ENCODE data around the gene PERM1.

DNA sequence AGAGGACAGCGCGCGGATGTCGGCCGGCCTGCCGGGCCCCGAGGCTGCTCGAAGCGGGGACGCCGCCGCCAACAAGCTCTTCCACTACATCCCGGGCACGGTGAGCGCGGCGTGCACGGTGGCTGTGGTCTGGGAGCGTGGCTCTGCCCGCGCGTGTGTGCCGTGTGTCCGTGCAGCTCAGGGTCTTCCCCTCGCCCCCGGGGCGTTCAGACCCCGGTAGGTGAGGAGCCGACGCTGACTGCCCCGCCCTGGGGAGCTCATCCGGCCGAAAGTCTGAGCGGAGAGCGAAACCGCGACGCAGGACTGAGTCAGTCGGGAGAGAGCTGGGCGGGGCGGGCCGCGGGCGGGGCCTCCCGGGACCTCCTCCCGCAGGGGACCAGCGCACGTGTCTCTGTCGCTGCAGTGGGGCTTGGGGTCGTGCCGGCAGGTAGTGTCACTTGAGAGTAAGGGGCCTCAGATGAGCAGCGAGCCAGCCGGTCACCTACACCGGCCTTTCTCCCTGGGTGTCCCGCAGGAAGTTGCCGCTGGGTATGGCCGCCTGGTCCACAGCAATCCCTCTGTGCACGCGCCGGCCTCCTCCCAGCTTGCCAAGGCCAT is 15.1 kb downstream of the PERM1 start:
- TF ChIP-seq, protein P1, sequence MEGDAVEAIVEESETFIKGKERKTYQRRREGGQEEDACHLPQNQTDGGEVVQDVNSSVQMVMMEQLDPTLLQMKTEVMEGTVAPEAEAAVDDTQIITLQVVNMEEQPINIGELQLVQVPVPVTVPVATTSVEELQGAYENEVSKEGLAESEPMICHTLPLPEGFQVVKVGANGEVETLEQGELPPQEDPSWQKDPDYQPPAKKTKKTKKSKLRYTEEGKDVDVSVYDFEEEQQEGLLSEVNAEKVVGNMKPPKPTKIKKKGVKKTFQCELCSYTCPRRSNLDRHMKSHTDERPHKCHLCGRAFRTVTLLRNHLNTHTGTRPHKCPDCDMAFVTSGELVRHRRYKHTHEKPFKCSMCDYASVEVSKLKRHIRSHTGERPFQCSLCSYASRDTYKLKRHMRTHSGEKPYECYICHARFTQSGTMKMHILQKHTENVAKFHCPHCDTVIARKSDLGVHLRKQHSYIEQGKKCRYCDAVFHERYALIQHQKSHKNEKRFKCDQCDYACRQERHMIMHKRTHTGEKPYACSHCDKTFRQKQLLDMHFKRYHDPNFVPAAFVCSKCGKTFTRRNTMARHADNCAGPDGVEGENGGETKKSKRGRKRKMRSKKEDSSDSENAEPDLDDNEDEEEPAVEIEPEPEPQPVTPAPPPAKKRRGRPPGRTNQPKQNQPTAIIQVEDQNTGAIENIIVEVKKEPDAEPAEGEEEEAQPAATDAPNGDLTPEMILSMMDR (IDR thresholded peaks at IDR 0.05), result no peak
- TF ChIP-seq, protein P2, sequence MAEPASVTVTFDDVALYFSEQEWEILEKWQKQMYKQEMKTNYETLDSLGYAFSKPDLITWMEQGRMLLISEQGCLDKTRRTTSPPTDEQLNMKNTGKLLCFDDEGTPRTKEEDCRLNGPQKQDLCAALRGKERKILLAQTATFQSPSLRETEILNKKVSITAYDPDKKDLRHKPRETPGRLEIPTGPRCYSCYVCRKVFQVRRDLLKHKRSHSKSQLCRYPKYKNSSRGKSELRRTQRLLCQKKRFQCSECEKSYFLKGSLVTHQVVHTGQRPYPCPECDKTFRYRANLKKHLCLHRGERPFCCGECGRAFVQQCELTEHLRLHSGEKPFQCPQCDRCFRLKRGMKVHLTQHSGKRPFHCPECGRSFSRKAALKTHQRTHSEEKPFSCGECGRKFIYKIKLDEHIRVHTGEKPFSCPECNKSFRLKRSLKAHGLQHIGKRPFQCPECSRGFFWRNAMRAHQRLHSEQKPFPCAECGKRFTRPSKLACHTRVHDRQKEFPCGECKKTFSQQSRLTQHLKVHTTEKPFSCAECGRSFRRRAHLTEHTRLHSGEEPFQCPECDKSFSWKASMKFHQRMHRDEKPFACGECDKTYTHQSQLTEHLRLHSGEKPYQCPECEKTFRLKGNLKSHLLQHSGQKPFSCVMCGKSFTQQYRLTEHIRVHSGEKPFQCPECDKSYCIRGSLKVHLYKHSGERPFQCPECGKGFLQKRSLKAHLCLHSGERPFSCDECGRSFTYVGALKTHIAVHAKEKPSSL (CRISPR knock-in tag; conservative IDR thresholded peaks at IDR 0.05), result no peak
- no peak for TF ChIP-seq SMAD3 (CRISPR knock-in tag; IDR thresholded peaks at IDR 0.05; ENCODE audit: borderline replicate concordance)

All from WTC11 (cell line).